ENCODE data around the gene SLC27A6. TPM values are rescaled to one million over a fixed set of nuclear protein-coding genes. Genes with fewer than 3 reads are reported as not detected.
A peak's percentile ranks its signal among the peaks of the same experiment; 100 is the strongest.

The SLC27A6 gene, protein sequence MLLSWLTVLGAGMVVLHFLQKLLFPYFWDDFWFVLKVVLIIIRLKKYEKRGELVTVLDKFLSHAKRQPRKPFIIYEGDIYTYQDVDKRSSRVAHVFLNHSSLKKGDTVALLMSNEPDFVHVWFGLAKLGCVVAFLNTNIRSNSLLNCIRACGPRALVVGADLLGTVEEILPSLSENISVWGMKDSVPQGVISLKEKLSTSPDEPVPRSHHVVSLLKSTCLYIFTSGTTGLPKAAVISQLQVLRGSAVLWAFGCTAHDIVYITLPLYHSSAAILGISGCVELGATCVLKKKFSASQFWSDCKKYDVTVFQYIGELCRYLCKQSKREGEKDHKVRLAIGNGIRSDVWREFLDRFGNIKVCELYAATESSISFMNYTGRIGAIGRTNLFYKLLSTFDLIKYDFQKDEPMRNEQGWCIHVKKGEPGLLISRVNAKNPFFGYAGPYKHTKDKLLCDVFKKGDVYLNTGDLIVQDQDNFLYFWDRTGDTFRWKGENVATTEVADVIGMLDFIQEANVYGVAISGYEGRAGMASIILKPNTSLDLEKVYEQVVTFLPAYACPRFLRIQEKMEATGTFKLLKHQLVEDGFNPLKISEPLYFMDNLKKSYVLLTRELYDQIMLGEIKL
- polyA plus RNA-seq (2013), result 10.7 and 11.1 TPM in 2 replicates

DNA sequence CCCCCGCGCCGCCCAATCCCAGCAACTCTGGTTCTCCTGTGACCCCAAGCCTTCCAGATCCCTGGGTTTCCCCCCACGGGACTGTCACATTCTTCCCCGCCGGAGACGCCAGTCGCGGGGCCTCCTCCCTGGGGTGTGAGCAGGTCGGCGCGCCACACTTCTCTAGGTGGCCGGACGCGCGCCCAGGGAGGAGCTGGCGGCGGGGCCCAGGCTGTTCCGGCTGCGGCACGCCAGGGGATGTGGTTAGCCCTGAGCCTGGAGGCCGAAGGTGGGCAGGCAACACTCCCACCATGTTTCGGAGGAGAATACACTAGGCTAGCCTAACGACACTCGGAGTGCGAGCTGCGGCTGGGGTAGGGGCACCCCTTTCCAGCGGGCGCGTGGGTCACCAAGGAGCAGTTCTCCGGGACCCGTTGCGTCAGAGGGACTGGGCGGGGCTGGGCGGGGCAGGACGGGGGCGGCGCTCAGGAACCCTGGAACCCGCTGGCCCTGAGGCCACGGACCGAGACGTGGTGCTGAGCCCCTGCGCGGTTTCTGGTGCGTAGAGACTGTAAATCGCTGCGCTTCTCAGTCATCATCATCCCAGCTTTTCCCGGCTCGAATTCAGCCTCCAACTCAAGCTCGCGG, at the start of gene SLC27A6:
Gene SLC27A6 (plus strand): TSS at position 478 of the 627 bp plus-strand sequence. CDS start 650 bp downstream, outside the sequence.
- no CpG with 5 or more reads among the region's 51 CpGs for WGBS (ENCODE audit: extremely low coverage, insufficient coverage, insufficient read length)
- Histone ChIP-seq H2BK120ac (ENCODE audit: insufficient read depth, low read length, poor library complexity) (peak within 1 kb of the TSS; percentile 34), H3K9ac (ENCODE audit: low read length) (peak within 1 kb of the TSS; percentile 32), H3K27me3 (ENCODE audit: insufficient read depth, low read length) (no peaks in the 10 kb centered on the region), H3K9me3 (ENCODE audit: insufficient read depth, low read depth, low read length) (peaks cover 2% of the 10 kb centered on the region), H3K79me2 (ENCODE audit: control insufficient read depth, insufficient read depth, low read length, poor library complexity) (peaks cover 2% of the 10 kb centered on the region), H3K4me2 (ENCODE audit: low read length) (peak within 1 kb of the TSS; percentile 72), H4K8ac (ENCODE audit: low read depth, low read length) (peak within 1 kb of the TSS; percentile 69), H3K36me3 (ENCODE audit: control insufficient read depth in 1 of 2, insufficient read depth in 2 of 2, low read length in 2 of 2) (no peaks in the 10 kb centered on the region), H3K27ac (ENCODE audit: low read depth, low read length) (peak within 1 kb of the TSS; percentile 16), H4K12ac (ENCODE audit: low read depth, low read length) (peak within 1 kb of the TSS; percentile 28), H2BK12ac (ENCODE audit: low read length) (peak within 1 kb of the TSS; percentile 19), H3K79me1 (ENCODE audit: low read length) (peaks cover 11% of the 10 kb centered on the region), H3K23ac (ENCODE audit: low read length) (no peak within 1 kb of the TSS), H3K14ac (ENCODE audit: low read length) (peak within 1 kb of the TSS; percentile 29), H2BK5ac (ENCODE audit: low read depth, low read length, poor library complexity) (no peak within 1 kb of the TSS), H3K4me3 (ENCODE audit: low read depth, low read length) (peak within 1 kb of the TSS; percentile 83), H3K18ac (ENCODE audit: low read length) (peak within 1 kb of the TSS; percentile 44), H3K4me1 (ENCODE audit: control insufficient read depth in 1 of 2, insufficient read depth in 2 of 2, low read length in 2 of 2) (peaks cover 2 to 5% of the 10 kb centered on the region in 2 experiments), H4K91ac (ENCODE audit: low read depth, low read length) (peak within 1 kb of the TSS; percentile 56), H3K4ac (ENCODE audit: low read depth, low read length) (no peak within 1 kb of the TSS), H2AFZ (ENCODE audit: insufficient read depth, low read length, poor library complexity) (peak within 1 kb of the TSS; percentile 48), H2AK5ac (ENCODE audit: low read length) (no peak within 1 kb of the TSS)
- peak; percentile 60 to 73 for DNase-seq

DNA sequence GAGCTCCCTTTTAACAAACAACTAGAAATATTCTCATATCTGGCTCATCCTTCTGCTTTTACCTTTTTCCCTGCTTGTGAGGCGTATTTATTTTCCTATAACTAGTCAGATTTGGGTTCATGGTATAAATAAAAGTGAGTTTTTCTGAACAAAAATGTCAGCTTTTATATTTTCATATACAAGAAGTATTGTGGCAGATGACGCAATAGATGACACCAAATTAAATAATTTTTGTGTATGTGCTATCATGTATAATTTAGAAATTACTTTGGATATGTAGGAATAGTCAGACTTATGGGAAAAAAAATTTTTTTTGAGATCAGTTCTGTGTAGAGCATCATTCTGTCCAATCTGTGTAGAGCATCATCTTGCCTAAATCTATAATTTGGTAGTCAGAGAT, 45.7 kb upstream of the SLC27A6 start:
- no peak overlapping the region for H2AK5ac ChIP-seq (ENCODE audit: low read length)
- no peaks in the 10 kb centered on the region for H3K36me3 ChIP-seq (ENCODE audit: control insufficient read depth in 1 of 2, insufficient read depth in 2 of 2, low read length in 2 of 2)
- no peak overlapping the region for H3K9ac ChIP-seq (ENCODE audit: low read length)
- DNase-seq, result no peak
- WGBS (ENCODE audit: extremely low coverage, insufficient coverage, insufficient read length), result no CpG with 5 or more reads among the region's 2 CpGs
- no peak overlapping the region for H2BK12ac ChIP-seq (ENCODE audit: low read length)
- H3K9me3 ChIP-seq (ENCODE audit: insufficient read depth, low read depth, low read length), result no peaks in the 10 kb centered on the region
- no peaks in the 10 kb centered on the region for H3K27me3 ChIP-seq (ENCODE audit: insufficient read depth, low read length)
- H3K4me1 ChIP-seq (ENCODE audit: control insufficient read depth in 1 of 2, insufficient read depth in 2 of 2, low read length in 2 of 2), result no peaks in the 10 kb centered on the region
- no peak overlapping the region for H3K4ac ChIP-seq (ENCODE audit: low read depth, low read length)
- no peak overlapping the region for H3K14ac ChIP-seq (ENCODE audit: low read length)
- no peaks in the 10 kb centered on the region for H3K79me1 ChIP-seq (ENCODE audit: low read length)
- no peaks in the 10 kb centered on the region for H3K79me2 ChIP-seq (ENCODE audit: control insufficient read depth, insufficient read depth, low read length, poor library complexity)
- no peak overlapping the region for H3K18ac ChIP-seq (ENCODE audit: low read length)
- H4K91ac ChIP-seq (ENCODE audit: low read depth, low read length), result no peak overlapping the region
- H2BK120ac ChIP-seq (ENCODE audit: insufficient read depth, low read length, poor library complexity), result no peak overlapping the region
- no peak overlapping the region for H4K8ac ChIP-seq (ENCODE audit: low read depth, low read length)
- H4K12ac ChIP-seq (ENCODE audit: low read depth, low read length), result no peak overlapping the region
- no peak overlapping the region for H3K27ac ChIP-seq (ENCODE audit: low read depth, low read length)
- H2BK5ac ChIP-seq (ENCODE audit: low read depth, low read length, poor library complexity), result no peak overlapping the region
- H3K23ac ChIP-seq (ENCODE audit: low read length), result no peak overlapping the region
- H3K4me2 ChIP-seq (ENCODE audit: low read length), result no peak overlapping the region
- H3K4me3 ChIP-seq (ENCODE audit: low read depth, low read length), result no peak overlapping the region
- H2AFZ ChIP-seq (ENCODE audit: insufficient read depth, low read length, poor library complexity), result no peak overlapping the region

DNA sequence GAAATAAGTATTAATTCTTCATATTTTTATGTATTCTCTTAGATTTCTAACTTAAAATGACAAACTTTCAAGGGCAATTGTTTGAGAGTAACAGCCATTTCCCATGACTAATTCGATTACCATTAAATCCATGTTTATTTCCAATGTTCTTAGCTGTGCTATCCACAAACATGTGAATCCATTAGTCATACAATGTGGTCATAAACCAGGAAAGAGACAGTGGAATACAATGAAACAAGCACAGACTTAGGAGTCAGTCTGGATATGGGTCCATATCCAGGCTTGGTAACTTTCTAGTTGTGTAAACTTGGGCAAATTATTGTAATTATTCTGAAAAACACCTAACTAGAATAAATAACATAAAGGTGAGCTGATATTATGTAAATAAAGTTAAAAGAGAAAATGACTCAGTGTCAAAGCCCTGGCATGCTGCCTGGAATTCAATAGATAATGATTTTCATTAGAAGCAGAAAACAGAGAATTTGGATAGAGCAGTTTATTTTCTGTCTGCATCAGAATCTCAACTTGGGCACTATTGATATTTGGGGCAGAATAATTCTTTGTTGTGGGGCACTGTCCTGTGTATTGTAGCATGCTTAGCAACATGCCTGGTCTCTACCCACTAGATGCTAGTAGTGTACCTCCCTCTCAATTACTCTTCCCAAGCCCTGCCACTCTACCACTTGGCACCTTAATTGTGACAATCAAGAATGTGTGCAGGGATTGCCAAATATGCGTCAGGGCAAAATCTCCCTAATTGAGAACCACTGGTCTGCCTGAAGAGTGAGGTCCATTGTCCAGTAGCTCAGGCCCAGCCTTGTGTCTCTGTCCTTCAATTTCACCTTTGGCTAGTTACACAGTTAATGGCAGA, 44.7 kb upstream of the SLC27A6 start:
- H3K9me3 ChIP-seq (ENCODE audit: insufficient read depth, low read depth, low read length), result no peaks in the 10 kb centered on the region
- H3K9ac ChIP-seq (ENCODE audit: low read length), result no peak overlapping the region
- no peak overlapping the region for H3K4me2 ChIP-seq (ENCODE audit: low read length)
- H3K79me1 ChIP-seq (ENCODE audit: low read length), result no peaks in the 10 kb centered on the region
- WGBS (ENCODE audit: extremely low coverage, insufficient coverage, insufficient read length), result no CpG with 5 or more reads among the region's 2 CpGs
- no peak overlapping the region for H3K18ac ChIP-seq (ENCODE audit: low read length)
- no peaks in the 10 kb centered on the region for H3K79me2 ChIP-seq (ENCODE audit: control insufficient read depth, insufficient read depth, low read length, poor library complexity)
- no peaks in the 10 kb centered on the region for H3K4me1 ChIP-seq (ENCODE audit: control insufficient read depth in 1 of 2, insufficient read depth in 2 of 2, low read length in 2 of 2)
- H2AK5ac ChIP-seq (ENCODE audit: low read length), result no peak overlapping the region
- H2AFZ ChIP-seq (ENCODE audit: insufficient read depth, low read length, poor library complexity), result no peak overlapping the region
- H2BK120ac ChIP-seq (ENCODE audit: insufficient read depth, low read length, poor library complexity), result no peak overlapping the region
- no peaks in the 10 kb centered on the region for H3K36me3 ChIP-seq (ENCODE audit: control insufficient read depth in 1 of 2, insufficient read depth in 2 of 2, low read length in 2 of 2)
- no peak overlapping the region for H3K27ac ChIP-seq (ENCODE audit: low read depth, low read length)
- H2BK12ac ChIP-seq (ENCODE audit: low read length), result no peak overlapping the region
- H4K91ac ChIP-seq (ENCODE audit: low read depth, low read length), result no peak overlapping the region
- H4K8ac ChIP-seq (ENCODE audit: low read depth, low read length), result no peak overlapping the region
- no peak overlapping the region for H3K23ac ChIP-seq (ENCODE audit: low read length)
- H3K14ac ChIP-seq (ENCODE audit: low read length), result no peak overlapping the region
- H3K27me3 ChIP-seq (ENCODE audit: insufficient read depth, low read length), result no peaks in the 10 kb centered on the region
- no peak overlapping the region for H3K4ac ChIP-seq (ENCODE audit: low read depth, low read length)
- peak in 1 of 2 donors; percentile 34 for DNase-seq
- H4K12ac ChIP-seq (ENCODE audit: low read depth, low read length), result no peak overlapping the region
- no peak overlapping the region for H3K4me3 ChIP-seq (ENCODE audit: low read depth, low read length)
- H2BK5ac ChIP-seq (ENCODE audit: low read depth, low read length, poor library complexity), result no peak overlapping the region

DNA sequence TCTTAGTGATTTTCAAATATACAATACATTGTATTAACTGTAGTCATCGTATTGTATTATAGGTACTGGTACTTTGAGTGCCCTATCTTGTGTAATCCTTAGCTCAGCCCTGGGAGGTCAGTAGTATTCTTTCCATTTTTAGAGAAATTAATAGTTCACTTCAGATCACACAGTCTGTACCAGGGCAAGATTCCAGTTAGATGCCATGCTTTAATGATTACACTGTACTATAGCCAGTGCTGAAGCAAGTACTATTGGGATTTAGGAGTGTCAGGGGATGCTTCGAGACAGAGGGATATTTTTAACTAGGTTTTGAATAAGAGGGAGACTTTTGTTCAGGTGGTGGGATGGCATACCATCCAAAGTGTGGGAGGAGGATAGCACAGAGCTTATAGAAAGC, 41.0 kb upstream of the SLC27A6 start:
- Histone ChIP-seq H3K23ac (ENCODE audit: low read length) (no peak overlapping the region), H3K79me2 (ENCODE audit: control insufficient read depth, insufficient read depth, low read length, poor library complexity) (no peaks in the 10 kb centered on the region)

More for the DNA sequence above, 41.0 kb upstream of the SLC27A6 start:
- H3K27me3 ChIP-seq (ENCODE audit: insufficient read depth, low read length), result no peaks in the 10 kb centered on the region
- no peak overlapping the region for H2BK5ac ChIP-seq (ENCODE audit: low read depth, low read length, poor library complexity)
- no peak overlapping the region for H3K4ac ChIP-seq (ENCODE audit: low read depth, low read length)
- no peak overlapping the region for H2BK12ac ChIP-seq (ENCODE audit: low read length)
- no peak overlapping the region for H3K9ac ChIP-seq (ENCODE audit: low read length)
- WGBS (ENCODE audit: extremely low coverage, insufficient coverage, insufficient read length), result no CpG with 5 or more reads among the region's 2 CpGs
- no peaks in the 10 kb centered on the region for H3K9me3 ChIP-seq (ENCODE audit: insufficient read depth, low read depth, low read length)
- no peak overlapping the region for H2BK120ac ChIP-seq (ENCODE audit: insufficient read depth, low read length, poor library complexity)
- no peaks in the 10 kb centered on the region for H3K4me1 ChIP-seq (ENCODE audit: control insufficient read depth in 1 of 2, insufficient read depth in 2 of 2, low read length in 2 of 2)
- no peak overlapping the region for H2AK5ac ChIP-seq (ENCODE audit: low read length)
- no peak overlapping the region for H4K91ac ChIP-seq (ENCODE audit: low read depth, low read length)
- H3K14ac ChIP-seq (ENCODE audit: low read length), result no peak overlapping the region
- no peak overlapping the region for H3K18ac ChIP-seq (ENCODE audit: low read length)
- DNase-seq, result no peak
- no peak overlapping the region for H4K12ac ChIP-seq (ENCODE audit: low read depth, low read length)
- H3K4me3 ChIP-seq (ENCODE audit: low read depth, low read length), result no peak overlapping the region
- H3K27ac ChIP-seq (ENCODE audit: low read depth, low read length), result no peak overlapping the region
- no peak overlapping the region for H4K8ac ChIP-seq (ENCODE audit: low read depth, low read length)
- H3K4me2 ChIP-seq (ENCODE audit: low read length), result no peak overlapping the region
- H2AFZ ChIP-seq (ENCODE audit: insufficient read depth, low read length, poor library complexity), result no peak overlapping the region
- H3K79me1 ChIP-seq (ENCODE audit: low read length), result no peaks in the 10 kb centered on the region
- no peaks in the 10 kb centered on the region for H3K36me3 ChIP-seq (ENCODE audit: control insufficient read depth in 1 of 2, insufficient read depth in 2 of 2, low read length in 2 of 2)

Measured in trophoblast cell (in vitro differentiated cells and primary cell).